K562 (cell line): ENCODE data around the gene GPR37. TPM values are rescaled to one million over a fixed set of nuclear protein-coding genes. Genes with fewer than 3 reads are reported as not detected.

Experiments
- ATAC-seq: fragments of 200-7000 bp; cut with Tn5 transposase; 3 replicates; pipeline ENCODE4 v1.9.1; 2020; ENCODE audit warnings: moderate library complexity
- BruUV-seq: library from RNA; stranded (reverse); fragments of 400-500 nt; replicated peaks from 2 replicates; lab custom pipeline; 2021; lab: Mats Ljungman, UMichigan
- CTCF ChIA-PET: fragments of 300-600 bp; formaldehyde crosslinking; extraction: SDS; loops from one replicate; lab custom pipeline; 2021; ENCODE audit warnings: low intra/inter-chr PET ratio; lab: Yijun Ruan, JAX
- POLR2A ChIA-PET: fragments of 300-600, 350-650 bp; sonication (Branson Sonifier 250); formaldehyde crosslinking; extraction: SDS; loops from one replicate; lab custom pipeline; 2021; ENCODE audit warnings: antibody characterized with exemption, inconsistent platforms; lab: Yijun Ruan, JAX
- DNase-seq, 4 experiments: peaks; one replicate each; pipeline versions ENCODE4 v3.0.0 to v3.0.0-alpha.2; 2011 to 2018; ENCODE audit warnings: low spot score in 3 of 4, mixed read lengths in 3 of 4; ENCODE audit errors: extremely low read depth in 1 of 4
- FAIRE-seq: peaks from 2 replicates; lab custom pipeline; 2011; peaks lifted over from hg19 to GRCh38; lab: Jason Lieb, UNC
- H2AFZ ChIP-seq: 2 replicates; pipeline ENCODE4 v1.6.0; 2011; ENCODE audit warnings: low read depth, low read length, control low read depth, inconsistent platforms
- H3K27ac ChIP-seq: fragments of 200-600 bp; 3 replicates; pipeline ENCODE4 v1.8.0; 2011; ENCODE audit warnings: low read depth, mild to moderate bottlenecking, control low read depth, inconsistent platforms, low read length, moderate library complexity, mixed read lengths; ENCODE audit errors: extremely low read depth
- H3K27me3 ChIP-seq, 2 experiments: fragments of 300-600 bp in 1 of 2; 2 replicates in 1 of 2; 3 replicates in 1 of 2; pipeline versions ENCODE4 v1.6.0 to v1.8.0; 2011; ENCODE audit warnings: inconsistent platforms in 2 of 2, low read length in 2 of 2, mild to moderate bottlenecking in 1 of 2, mixed read lengths in 1 of 2, moderate library complexity in 1 of 2; ENCODE audit not compliant: control insufficient read depth in 2 of 2, insufficient read depth in 2 of 2
- H3K36me3 ChIP-seq: fragments of 300-600 bp; 3 replicates; pipeline ENCODE4 v1.8.0; 2011; ENCODE audit warnings: mild to moderate bottlenecking, low read length, inconsistent platforms; ENCODE audit not compliant: control insufficient read depth, insufficient read depth
- H3K4me1 ChIP-seq, 2 experiments: fragments of 200-600 bp in 1 of 2; replicated peaks in 1 of 2; 2 replicates in 1 of 2; 3 replicates in 1 of 2; pipeline versions ENCODE4 v1.5.1 to v1.8.0; 2011; ENCODE audit warnings: inconsistent platforms in 2 of 2, low read length in 2 of 2, mild to moderate bottlenecking in 1 of 2, mixed read lengths in 1 of 2, moderate library complexity in 1 of 2; ENCODE audit not compliant: control insufficient read depth in 2 of 2, insufficient read depth in 2 of 2
- H3K4me2 ChIP-seq: 2 replicates; pipeline ENCODE4 v1.6.1; 2011; ENCODE audit warnings: low read length, control low read depth, inconsistent platforms, mixed read lengths; ENCODE audit not compliant: insufficient read depth
- H3K4me3 ChIP-seq: fragments of 200-600 bp; sonication (generic), shearing (Covaris generic); 2 replicates; pipeline ENCODE4 v1.5.1; 2016; ENCODE audit warnings: control low read depth, inconsistent platforms
- H3K79me2 ChIP-seq: fragments of 200-600 bp; 3 replicates; pipeline ENCODE4 v1.8.0; 2011; ENCODE audit warnings: low read length, inconsistent platforms; ENCODE audit not compliant: control insufficient read depth, insufficient read depth
- H3K9ac ChIP-seq, 2 experiments: 2 replicates each; pipeline versions ENCODE4 v1.6.0 to v1.6.1; 2011; ENCODE audit warnings: low read depth in 2 of 2, low read length in 2 of 2, control low read depth in 1 of 2, inconsistent platforms in 1 of 2, mild to moderate bottlenecking in 1 of 2, mixed read lengths in 1 of 2; ENCODE audit not compliant: insufficient read depth in 1 of 2
- H3K9me1 ChIP-seq: one replicate; pipeline ENCODE4 v1.6.0; 2011; ENCODE audit warnings: inconsistent platforms, mild to moderate bottlenecking, low read length, moderate library complexity; ENCODE audit not compliant: control insufficient read depth, insufficient read depth
- H3K9me3 ChIP-seq: replicated peaks from 2 replicates; pipeline ENCODE4 v1.5.1; 2011; ENCODE audit warnings: low read depth, low read length, inconsistent platforms; ENCODE audit not compliant: control insufficient read depth, insufficient read depth
- H4K20me1 ChIP-seq: replicated peaks from 2 replicates; pipeline ENCODE4 v1.6.1; 2011; ENCODE audit warnings: low read length, inconsistent platforms, mixed read lengths; ENCODE audit not compliant: control insufficient read depth, insufficient read depth
- ARID3A ChIP-seq: IDR thresholded peaks from 2 replicates; pipeline ENCODE4 v1.6.1; 2012; ENCODE audit warnings: low read depth, low read length, improper control_type of control experiment, borderline replicate concordance
- ATF7 ChIP-seq: fragments of 450-650 bp; IDR thresholded peaks from 2 replicates; pipeline ENCODE4 v1.7.1; 2014; ENCODE audit warnings: mild to moderate bottlenecking, moderate library complexity
- GTF2F1 ChIP-seq: IDR thresholded peaks from 2 replicates; pipeline ENCODE4 v1.6.1; 2011; ENCODE audit warnings: low read depth, low read length, improper control_type of control experiment
- HMBOX1 ChIP-seq: sonication (generic); IDR thresholded peaks from 2 replicates; pipeline ENCODE4 v1.6.1; 2016
- IFI16 ChIP-seq: fragments of 250-450 bp; sonication (Bioruptor Pico); IDR thresholded peaks from 2 replicates; pipeline ENCODE4 v2.1.2; 2022; ENCODE audit warnings: mild to moderate bottlenecking, inconsistent platforms
- ILF3 ChIP-seq: fragments of 450-650 bp; IDR thresholded peaks from 2 replicates; pipeline ENCODE4 v1.6.1; 2018; ENCODE audit warnings: antibody characterized with exemption, mild to moderate bottlenecking, moderate library complexity, borderline replicate concordance
- MYNN ChIP-seq, 2 experiments: sonication (generic); formaldehyde crosslinking in 1 of 2; IDR thresholded peaks; 2 replicates each; pipeline versions ENCODE4 v1.5.0 to v1.6.1; 2016 to 2020; ENCODE audit warnings: antibody characterized with exemption in 1 of 2, missing genetic modification reagents in 1 of 2
- NFXL1 ChIP-seq: fragments of 450-650 bp; formaldehyde crosslinking; IDR thresholded peaks from 2 replicates; pipeline ENCODE4 v1.4.0; 2021; ENCODE audit warnings: mild to moderate bottlenecking
- NR3C1 ChIP-seq: sonication (generic); formaldehyde crosslinking; IDR thresholded peaks from 2 replicates; pipeline ENCODE4 v1.8.1; 2022; ENCODE audit warnings: missing genetic modification reagents
- PHB ChIP-seq: fragments of 250-450 bp; sonication (Bioruptor Pico); IDR thresholded peaks from 2 replicates; pipeline ENCODE4 v1.5.0; 2021
- TEAD1 ChIP-seq, 2 experiments: fragments of 450-650 bp in 1 of 2; sonication (generic) in 1 of 2; formaldehyde crosslinking; IDR thresholded peaks; 2 replicates each; pipeline versions ENCODE4 v1.4.0 to v1.8.0; 2020 to 2022; ENCODE audit warnings: mild to moderate bottlenecking in 2 of 2, missing genetic modification reagents in 1 of 2
- USF1 ChIP-seq: sonication (generic); formaldehyde crosslinking; IDR thresholded peaks from 2 replicates; pipeline ENCODE4 v1.9.0; 2022; ENCODE audit warnings: mild to moderate bottlenecking, missing genetic modification reagents
- ZBTB5 ChIP-seq: fragments of 450-650 bp; IDR thresholded peaks from 2 replicates; pipeline ENCODE4 v1.6.1; 2017; ENCODE audit warnings: antibody characterized with exemption
- ZNF224 ChIP-seq: sonication (generic); formaldehyde crosslinking; IDR thresholded peaks from 2 replicates; pipeline ENCODE4 v1.8.0; 2022; ENCODE audit warnings: mild to moderate bottlenecking, missing genetic modification reagents
- WGBS: fragments of 100-300 bp; shearing (Covaris generic); methylation state at CpG from one replicate; pipeline ENCODE4 v1.1.6; 2016; ENCODE audit warnings: low coverage, mixed read lengths; ENCODE audit not compliant: insufficient coverage; ENCODE audit errors: missing lambda C conversion rate; 5-methylcytosine and 5-hydroxymethylcytosine counted together
- in situ Hi-C: fragments of 300-500 bp; cut with MboI; formaldehyde crosslinking; loops from 4 replicates; pipeline ENCODE4 v1.15.0; 2018; ENCODE audit warnings: inconsistent platforms, mixed read lengths
- intact Hi-C: fragments of 100-400 bp; cut with micrococcal nuclease; formaldehyde crosslinking; loops from 2 replicates; pipeline ENCODE4 v1.14.2; 2022
- polyA plus RNA-seq, 8 experiments: library from polyadenylated mRNA; depleted of rRNA in 4 of 8; stranded (reverse) in 5 of 8; unstranded in 3 of 8; fragments of >200 nt; fragmentation: Nextera tagmentation in 2 of 8; fragmentation: Illumina TruSeq in 1 of 8; extraction: Ambion mirVana in 2 of 8; extraction: Trizol in 1 of 8; gene quantifications; 2 replicates each; pipeline versions ENCODE4 v1.2.1 to v1.2.3, GENCODE V29; 2011 to 2014; ENCODE audit warnings: inconsistent platforms in 1 of 8, missing spikeins in 1 of 8
- total RNA-seq, 7 experiments: library from RNA; depleted of rRNA in 6 of 7; stranded (reverse); fragments of >200 nt in 6 of 7; fragmentation: Illumina TruSeq in 2 of 7; extraction: Trizol in 2 of 7; gene quantifications; 2 replicates each; pipeline versions ENCODE4 v1.2.1 to v1.2.3, GENCODE V29; 2011 to 2021; ENCODE audit warnings: low replicate concordance in 1 of 7

Gene GPR37
- total and polyA plus RNA-seq, 9 of the 15 experiments (the other 6 are each of a cell fraction or from before 2014, with no cell fraction given), result 0.03 TPM; not detected in 8

- TF ChIP-seq IFI16 (CRISPR knock-in tag), result no peak
- no peak for TF ChIP-seq ATF7
- TF ChIP-seq USF1 (CRISPR knock-in tag), result no peak
- TF ChIP-seq ILF3, result no peak
These were observed 9.8 kb upstream of the GPR37 start (continued) for GRCh38 chr7:124775422-124775821.

- intact Hi-C loops (no loop called here), in situ Hi-C loops (no loop called here)
- Histone ChIP-seq H2AFZ (no peak overlapping the region), H3K9ac (no peak overlapping the region), H3K9me1 (no peaks in the 10 kb centered on the region), H3K79me2 (no peaks in the 10 kb centered on the region), H3K4me3 (no peak overlapping the region), H3K27me3 (no peaks in the 10 kb centered on the region), H3K36me3 (no peaks in the 10 kb centered on the region), H3K27ac (no peak overlapping the region), H3K4me1 (no peaks in the 10 kb centered on the region), H4K20me1 (no peaks in the 10 kb centered on the region), H3K4me2 (no peak overlapping the region), H3K9me3 (no peaks in the 10 kb centered on the region)
- DNase-seq (no peak), FAIRE-seq (no peak), ATAC-seq (no peak)
- BruUV-seq, result no TSS peak
- ChIA-PET CTCF (no interaction called here), POLR2A (no interaction called here)
- no peak for TF ChIP-seq NR3C1 (CRISPR knock-in tag)
- no peak for TF ChIP-seq GTF2F1
- TF ChIP-seq HMBOX1, result no peak
- no peak for TF ChIP-seq TEAD1 (CRISPR knock-in tag; IDR thresholded peaks at IDR 0.05)
- TF ChIP-seq NFXL1 (CRISPR knock-in tag), result no peak
- no peak for TF ChIP-seq ZBTB5
- TF ChIP-seq ZNF224 (CRISPR knock-in tag), result no peak
- TF ChIP-seq ARID3A, result no peak
- TF ChIP-seq PHB (CRISPR knock-in tag), result no peak
- no peak for TF ChIP-seq MYNN (IDR thresholded peaks at IDR 0.05)
- TF ChIP-seq MYNN (CRISPR knock-in tag; IDR thresholded peaks at IDR 0.05), result no peak
- WGBS, result 1% methylated on average over 4 of the region's 4 CpGs
These were observed 8.3 kb upstream of the GPR37 start for GRCh38 chr7:124773938-124774337.
